GM12873 (cell line): ENCODE data around the gene PDCD5.

Experiments
- CTCF ChIP-seq: IDR thresholded peaks from 2 replicates; pipeline ENCODE4 v1.5.1; 2012; ENCODE audit warnings: low read depth, mild to moderate bottlenecking, moderate library complexity, low read length, control low read depth; ENCODE audit not compliant: insufficient read depth; ENCODE audit errors: missing control alignments

The PDCD5 gene

GRCh38 chr19:32544917-32545316, 36.1 kb upstream of the PDCD5 start:
- TF ChIP-seq CTCF: no peak

DNA sequence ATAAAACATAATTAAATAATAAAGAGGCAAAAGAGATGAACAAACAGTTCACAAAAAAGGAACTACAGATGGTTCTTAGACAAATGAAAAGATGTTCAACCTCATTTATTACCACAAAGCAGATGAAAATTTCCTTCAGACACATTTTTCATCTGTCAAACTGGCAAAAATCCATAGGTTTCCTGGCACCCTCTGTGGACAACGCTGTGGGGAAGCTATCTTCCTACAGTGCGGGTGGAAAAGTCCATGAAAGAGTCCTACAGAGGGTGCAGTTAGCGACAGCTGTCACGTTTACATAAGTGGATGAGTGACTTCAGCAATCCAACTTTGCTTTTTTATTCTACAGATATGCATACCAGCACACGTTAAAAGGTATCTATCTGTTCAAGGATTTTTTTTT, 30.3 kb upstream of the PDCD5 start:
- TF ChIP-seq CTCF: no peak

DNA sequence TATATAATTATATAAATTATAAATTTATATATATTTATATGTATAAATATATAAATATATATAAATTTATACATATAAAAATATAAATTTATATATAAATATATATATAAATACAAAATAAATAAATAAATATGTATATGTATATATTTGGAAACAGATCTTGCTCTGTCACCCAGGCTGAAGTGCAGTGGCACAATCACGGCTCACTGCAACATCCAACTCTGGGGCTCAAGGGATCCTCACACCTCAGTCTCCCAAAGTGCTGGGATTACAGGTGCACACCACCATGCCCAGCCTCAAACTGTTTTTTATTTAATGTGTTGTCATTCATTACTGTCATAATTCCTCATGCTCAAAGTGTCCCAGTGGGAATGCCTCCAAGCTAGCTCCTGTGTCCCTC, 25.2 kb upstream of the PDCD5 start:
- no peak for TF ChIP-seq CTCF

GRCh38 chr19:32558607-32559228, 22.3 kb upstream of the PDCD5 start:
- no peak for TF ChIP-seq CTCF

- no peak for TF ChIP-seq CTCF
These were observed 17.2 kb upstream of the PDCD5 start for GRCh38 chr19:32563761-32564160.

GRCh38 chr19:32566246-32566830, 14.7 kb upstream of the PDCD5 start:
- TF ChIP-seq CTCF: no peak

DNA sequence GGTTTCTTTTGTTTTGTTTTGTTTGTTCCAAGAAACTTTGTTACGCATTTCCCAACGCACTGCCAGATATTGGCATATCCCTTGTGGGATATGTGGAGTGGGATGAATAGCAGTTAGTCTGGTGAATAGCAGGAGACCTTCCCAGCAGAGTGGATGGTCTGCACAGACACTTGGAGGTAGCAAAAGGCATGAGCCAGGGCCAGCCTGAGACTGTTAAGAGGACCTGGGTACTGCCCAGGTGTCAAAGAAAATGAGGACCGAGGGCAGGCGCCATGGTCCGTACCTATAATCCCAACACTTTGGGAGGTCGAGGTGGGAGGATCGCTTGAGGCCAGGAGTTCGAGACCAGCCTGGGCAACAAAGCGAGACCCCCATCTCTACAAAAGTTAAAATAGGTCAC, 13.5 kb upstream of the PDCD5 start:
- no peak for TF ChIP-seq CTCF
